Activated CD4-positive, alpha-beta memory T cell treated with anti-CD3 and anti-CD28 coated beads, Interleukin-2, amount 10 ng/mL, durations not matched to agents 7 days and 5 days (primary cell): Measurements from ENCODE around the gene PLXNB2. TPM values are rescaled to one million over a fixed set of nuclear protein-coding genes. Genes with fewer than 3 reads are reported as not detected.

Source experiments
- CTCF ChIA-PET: fragments of 350-600 bp; sonication (Branson Sonifier 250); formaldehyde crosslinking; loops from one replicate; lab custom pipeline; 2021; ENCODE audit warnings: antibody characterized with exemption, inconsistent platforms; lab: Charles Lee
- POLR2A ChIA-PET: fragments of 350-600 bp; sonication (Branson Sonifier 250); formaldehyde crosslinking; loops from one replicate; lab custom pipeline; 2021; ENCODE audit warnings: antibody characterized with exemption; lab: Charles Lee
- DNase-seq: peaks from one replicate; pipeline ENCODE4 v3.0.0-alpha.2; 2020
- H3K27ac Mint-ChIP-seq: one replicate; pipeline ENCODE4 v1.8.0; 2021; ENCODE audit warnings: mild to moderate bottlenecking, mixed read lengths
- H3K27me3 Mint-ChIP-seq: one replicate; pipeline ENCODE4 v1.8.0; 2021; ENCODE audit warnings: mixed read lengths
- H3K36me3 Mint-ChIP-seq: one replicate; pipeline ENCODE4 v1.8.0; 2021; ENCODE audit warnings: low read depth, mixed read lengths
- H3K4me1 Mint-ChIP-seq: one replicate; pipeline ENCODE4 v1.8.0; 2021; ENCODE audit warnings: mixed read lengths
- H3K4me3 Mint-ChIP-seq: one replicate; pipeline ENCODE4 v1.8.0; 2021; ENCODE audit warnings: mild to moderate bottlenecking, mixed read lengths
- H3K9me3 Mint-ChIP-seq: one replicate; pipeline ENCODE4 v1.8.0; 2021; ENCODE audit warnings: mixed read lengths
- total RNA-seq, 2 experiments: library from RNA; stranded (reverse); gene quantifications; one replicate each; pipeline ENCODE4 v1.2.3, GENCODE V29; 2021

Gene PLXNB2
- total RNA-seq, result 10 to 100 TPM; 21.5 to 23.5 TPM

GRCh38 chr22:50306753-50307749 is at the start of gene PLXNB2:
TSS of gene PLXNB2 (minus strand) at chr22:50307646. CDS start at chr22:50290584, 17,062 bp downstream.
- H3K36me3 Mint-ChIP-seq, result no peaks in the 10 kb centered on the region
- H3K9me3 Mint-ChIP-seq, result no peaks in the 10 kb centered on the region
- H3K4me3 Mint-ChIP-seq, result peak within 1 kb of the TSS; percentile 69
- H3K27ac Mint-ChIP-seq, result no peak within 1 kb of the TSS
- H3K27me3 Mint-ChIP-seq, result peaks cover 9% of the 10 kb centered on the region
- peaks cover 23% of the 10 kb centered on the region for H3K4me1 Mint-ChIP-seq
- POLR2A ChIA-PET, result interaction anchor here (0.8 to 1.4 kb wide), 4 partner anchors 13 to 35 kb away, joined by 3 to 4 read pairs (median 3); no protein-coding TSS in a partner anchor
- DNase-seq, result peak; percentile 51
- CTCF ChIA-PET, result interaction anchor here (0.6 to 1.3 kb wide), 2 partner anchors 17 to 87 kb away, joined by 3 to 4 read pairs; no protein-coding TSS in a partner anchor

- no peaks in the 10 kb centered on the region for H3K9me3 Mint-ChIP-seq
- POLR2A ChIA-PET, result interaction anchor here (1.3 kb wide), 1 partner anchor 14 kb away, joined by 4 read pairs; no protein-coding TSS in a partner anchor
- CTCF ChIA-PET, result interaction anchor here (1.4 kb wide), 1 partner anchor 9 kb away, joined by 5 read pairs; no protein-coding TSS in a partner anchor
- peaks cover 34% of the 10 kb centered on the region for H3K36me3 Mint-ChIP-seq
- no peak overlapping the region for H3K27ac Mint-ChIP-seq
- H3K27me3 Mint-ChIP-seq, result no peaks in the 10 kb centered on the region
- H3K4me1 Mint-ChIP-seq, result peaks cover 29% of the 10 kb centered on the region
- no peak for DNase-seq
- no peak overlapping the region for H3K4me3 Mint-ChIP-seq
These were observed 49.8 kb upstream of the PLXNB2 start for GRCh38 chr22:50357222-50357621.

- no peak for DNase-seq
These were observed 48.7 kb upstream of the PLXNB2 start for GRCh38 chr22:50356186-50356585.

GRCh38 chr22:50348058-50348457 is 40.6 kb upstream of the PLXNB2 start:
- CTCF ChIA-PET, result interaction anchor here (0.6 to 1.1 kb wide), 3 partner anchors 19 to 72 kb away, joined by 3 to 4 read pairs (median 3); no protein-coding TSS in a partner anchor

More at GRCh38 chr22:50356186-50356585, 48.7 kb upstream of the PLXNB2 start:
- Mint-ChIP-seq H3K4me1 (peaks cover 19% of the 10 kb centered on the region), H3K36me3 (peaks cover 31% of the 10 kb centered on the region), H3K27me3 (no peaks in the 10 kb centered on the region), H3K27ac (no peak overlapping the region), H3K4me3 (no peak overlapping the region), H3K9me3 (no peaks in the 10 kb centered on the region)
- ChIA-PET POLR2A (no interaction called here), CTCF (interaction anchor here (0.6 to 1.7 kb wide), 2 partner anchors 10 to 313 kb away, joined by 4 to 5 read pairs; no protein-coding TSS in a partner anchor)

GRCh38 chr22:50347157-50347556 is 39.7 kb upstream of the PLXNB2 start:
- POLR2A ChIA-PET, result no interaction called here
- no peak overlapping the region for H3K27ac Mint-ChIP-seq
- H3K4me1 Mint-ChIP-seq, result peaks cover 5% of the 10 kb centered on the region
- H3K27me3 Mint-ChIP-seq, result no peaks in the 10 kb centered on the region
- no peak overlapping the region for H3K4me3 Mint-ChIP-seq
- no peak for DNase-seq
- no peaks in the 10 kb centered on the region for H3K9me3 Mint-ChIP-seq
- CTCF ChIA-PET, result interaction anchor here (0.6 kb wide), 1 partner anchor 18 kb away, joined by 3 read pairs; no protein-coding TSS in a partner anchor
- H3K36me3 Mint-ChIP-seq, result no peaks in the 10 kb centered on the region

More at GRCh38 chr22:50348058-50348457, 40.6 kb upstream of the PLXNB2 start:
- Mint-ChIP-seq H3K27ac (no peak overlapping the region), H3K27me3 (no peaks in the 10 kb centered on the region), H3K9me3 (no peaks in the 10 kb centered on the region), H3K4me1 (no peaks in the 10 kb centered on the region), H3K36me3 (peaks cover 2% of the 10 kb centered on the region), H3K4me3 (no peak overlapping the region)
- POLR2A ChIA-PET, result no interaction called here
- no peak for DNase-seq

GRCh38 chr22:50346470-50346869 is 39.0 kb upstream of the PLXNB2 start:
- POLR2A ChIA-PET, result no interaction called here
- no peak overlapping the region for H3K4me3 Mint-ChIP-seq
- CTCF ChIA-PET, result no interaction called here

GRCh38 chr22:50343541-50343935 is 36.1 kb upstream of the PLXNB2 start:
- Mint-ChIP-seq H3K27ac (no peak overlapping the region), H3K36me3 (no peaks in the 10 kb centered on the region), H3K4me3 (peak overlapping the region; percentile 46), H3K27me3 (no peaks in the 10 kb centered on the region), H3K9me3 (no peaks in the 10 kb centered on the region), H3K4me1 (peaks cover 11% of the 10 kb centered on the region)
- CTCF ChIA-PET, result interaction anchor here (1.0 kb wide), 1 partner anchor 67 kb away, joined by 3 read pairs; no protein-coding TSS in a partner anchor
- DNase-seq, result no peak
- POLR2A ChIA-PET, result interaction anchor here (0.6 to 1.0 kb wide), 2 partner anchors 101 to 182 kb away, joined by 3 to 4 read pairs; partner anchors contain the start of gene SCO2

More at GRCh38 chr22:50346470-50346869, 39.0 kb upstream of the PLXNB2 start:
- no peak overlapping the region for H3K27ac Mint-ChIP-seq
- H3K9me3 Mint-ChIP-seq, result no peaks in the 10 kb centered on the region
- no peak for DNase-seq
- H3K27me3 Mint-ChIP-seq, result no peaks in the 10 kb centered on the region
- no peaks in the 10 kb centered on the region for H3K36me3 Mint-ChIP-seq
- peaks cover 9% of the 10 kb centered on the region for H3K4me1 Mint-ChIP-seq

GRCh38 chr22:50342651-50343540 is 35.5 kb upstream of the PLXNB2 start, which contains the start of gene PPP6R2:
TSS of gene PPP6R2 (plus strand) at chr22:50343327. CDS start at chr22:50393909, 50,582 bp downstream.
- peak; percentile 88 for DNase-seq
- no peaks in the 10 kb centered on the region for H3K36me3 Mint-ChIP-seq
- ChIA-PET POLR2A (interaction anchor here (0.6 to 1.6 kb wide), 10 partner anchors 10 to 278 kb away, joined by 3 to 10 read pairs (median 4); partner anchors contain the start of genes DENND6B, HDAC10, PLXNB2 and SCO2), CTCF (interaction anchor here (0.6 to 2.7 kb wide), 20 partner anchors 9 to 278 kb away, joined by 3 to 21 read pairs (median 5); partner anchors contain the start of genes DENND6B, HDAC10, SCO2 and TUBGCP6)
- no peaks in the 10 kb centered on the region for H3K27me3 Mint-ChIP-seq
- peaks cover 11% of the 10 kb centered on the region for H3K4me1 Mint-ChIP-seq
- no peaks in the 10 kb centered on the region for H3K9me3 Mint-ChIP-seq
- H3K27ac Mint-ChIP-seq, result peak within 1 kb of the TSS; percentile 88
- peak within 1 kb of the TSS; percentile 77 for H3K4me3 Mint-ChIP-seq

- peak overlapping the region; percentile 88 for H3K27ac Mint-ChIP-seq
- H3K36me3 Mint-ChIP-seq, result no peaks in the 10 kb centered on the region
- ChIA-PET CTCF (interaction anchor here (0.6 to 2.7 kb wide), 25 partner anchors 9 to 279 kb away, joined by 3 to 21 read pairs (median 5); partner anchors contain the start of genes CHKB, DENND6B, HDAC10 and SCO2), POLR2A (interaction anchor here (0.8 to 1.6 kb wide), 11 partner anchors 9 to 279 kb away, joined by 3 to 10 read pairs (median 3); partner anchors contain the start of genes DENND6B, HDAC10 and PLXNB2)
- H3K9me3 Mint-ChIP-seq, result no peaks in the 10 kb centered on the region
- peak overlapping the region; percentile 77 for H3K4me3 Mint-ChIP-seq
- peaks cover 11% of the 10 kb centered on the region for H3K4me1 Mint-ChIP-seq
- peak; percentile 89 for DNase-seq
- H3K27me3 Mint-ChIP-seq, result no peaks in the 10 kb centered on the region
These were observed 34.7 kb upstream of the PLXNB2 start for GRCh38 chr22:50341977-50342650.

GRCh38 chr22:50339945-50340879 is 32.8 kb upstream of the PLXNB2 start:
- CTCF ChIA-PET, result interaction anchor here (1.3 to 2.7 kb wide), 8 partner anchors 11 to 101 kb away, joined by 3 to 21 read pairs (median 10); partner anchors contain the start of genes DENND6B and HDAC10
- Mint-ChIP-seq H3K4me3 (no peak overlapping the region), H3K27ac (no peak overlapping the region), H3K4me1 (peaks cover 11% of the 10 kb centered on the region), H3K36me3 (no peaks in the 10 kb centered on the region), H3K27me3 (no peaks in the 10 kb centered on the region), H3K9me3 (no peaks in the 10 kb centered on the region)
- POLR2A ChIA-PET, result interaction anchor here (1.0 to 1.4 kb wide), 4 partner anchors 33 to 281 kb away, joined by 3 read pairs; partner anchors contain the start of genes NCAPH2 and PLXNB2
- peak; percentile 29 for DNase-seq
